ENCODE data around the gene MICAL3. TPM values are rescaled to one million over a fixed set of nuclear protein-coding genes. Genes with fewer than 3 reads are reported as not detected.
"Not testable (repeated sequence)": the region's sequence is repeated elsewhere in the genome, so short reads cannot be mapped to it uniquely, and the experiment has no call there.

The MICAL3 gene
- polyA plus RNA-seq, 3 donors from 2014 or later, result 1.1 to 2.3 TPM; not detected in 1

GRCh38 chr22:17880468-17880867 lies 143.9 kb downstream of the MICAL3 start:
- DNase-seq, result no peak
- Mint-ChIP-seq H3K27me3 (ENCODE audit: low read depth in 3 of 3) (peaks cover 0 to 3% (median 0%) of the 10 kb centered on the region in 3 donors), H3K27ac (no peak overlapping the region), H3K9me3 (peaks cover 0 to 1% (median 0%) of the 10 kb centered on the region in 6 donors), H3K4me3 (no peak overlapping the region), H3K36me3 (peaks cover 0 to 19% (median 4%) of the 10 kb centered on the region in 3 donors), H3K4me1 (no peaks in the 10 kb centered on the region)

- Mint-ChIP-seq H3K27ac (no peak overlapping the region), H3K4me1 (no peaks in the 10 kb centered on the region), H3K4me3 (no peak overlapping the region), H3K36me3 (peaks cover 0 to 16% (median 7%) of the 10 kb centered on the region in 3 donors), H3K9me3 (peaks cover 0 to 1% (median 0%) of the 10 kb centered on the region in 6 donors), H3K27me3 (ENCODE audit: low read depth in 3 of 3) (peaks cover 0 to 3% (median 0%) of the 10 kb centered on the region in 3 donors)
- no peak for DNase-seq
Observed at GRCh38 chr22:17880020-17880419, 144.3 kb downstream of the MICAL3 start.

DNA sequence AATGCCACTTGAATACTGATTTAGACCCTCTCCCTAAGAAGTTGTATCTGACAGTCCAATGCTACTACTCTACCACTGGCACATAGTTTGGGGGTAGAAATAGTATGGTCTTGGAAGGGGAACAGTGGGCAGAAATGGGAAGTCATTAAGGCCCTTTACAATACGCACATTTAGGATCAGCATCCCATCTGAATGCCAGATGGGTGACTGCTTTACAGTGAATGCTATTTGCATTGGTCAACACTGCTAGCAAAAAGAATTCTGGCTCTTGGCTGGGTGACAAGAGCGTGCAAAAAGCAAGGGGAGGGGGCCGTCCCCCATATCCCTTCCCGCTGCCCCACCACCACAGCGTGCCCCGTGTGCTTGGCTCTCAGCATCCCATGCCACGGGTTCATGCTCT lies 145.4 kb downstream of the MICAL3 start:
- DNase-seq, result no peak
- Mint-ChIP-seq H3K9me3 (peaks cover 0 to 1% (median 0%) of the 10 kb centered on the region in 6 donors), H3K36me3 (peaks cover 0 to 14% (median 7%) of the 10 kb centered on the region in 3 donors), H3K27me3 (ENCODE audit: low read depth in 3 of 3) (peaks cover 0 to 3% (median 0%) of the 10 kb centered on the region in 3 donors), H3K4me3 (no peak overlapping the region), H3K27ac (no peak overlapping the region), H3K4me1 (no peaks in the 10 kb centered on the region)

- H3K36me3 Mint-ChIP-seq, result peaks cover 0 to 14% (median 7%) of the 10 kb centered on the region in 3 donors
- no peak for DNase-seq
- no peak overlapping the region for H3K4me3 Mint-ChIP-seq
- H3K27me3 Mint-ChIP-seq (ENCODE audit: low read depth in 3 of 3), result peaks cover 0 to 3% (median 0%) of the 10 kb centered on the region in 3 donors
- H3K9me3 Mint-ChIP-seq, result peaks cover 0 to 1% (median 0%) of the 10 kb centered on the region in 6 donors
- no peaks in the 10 kb centered on the region for H3K4me1 Mint-ChIP-seq
- no peak overlapping the region for H3K27ac Mint-ChIP-seq
Observed at GRCh38 chr22:17878186-17878694, 146.1 kb downstream of the MICAL3 start.

DNA sequence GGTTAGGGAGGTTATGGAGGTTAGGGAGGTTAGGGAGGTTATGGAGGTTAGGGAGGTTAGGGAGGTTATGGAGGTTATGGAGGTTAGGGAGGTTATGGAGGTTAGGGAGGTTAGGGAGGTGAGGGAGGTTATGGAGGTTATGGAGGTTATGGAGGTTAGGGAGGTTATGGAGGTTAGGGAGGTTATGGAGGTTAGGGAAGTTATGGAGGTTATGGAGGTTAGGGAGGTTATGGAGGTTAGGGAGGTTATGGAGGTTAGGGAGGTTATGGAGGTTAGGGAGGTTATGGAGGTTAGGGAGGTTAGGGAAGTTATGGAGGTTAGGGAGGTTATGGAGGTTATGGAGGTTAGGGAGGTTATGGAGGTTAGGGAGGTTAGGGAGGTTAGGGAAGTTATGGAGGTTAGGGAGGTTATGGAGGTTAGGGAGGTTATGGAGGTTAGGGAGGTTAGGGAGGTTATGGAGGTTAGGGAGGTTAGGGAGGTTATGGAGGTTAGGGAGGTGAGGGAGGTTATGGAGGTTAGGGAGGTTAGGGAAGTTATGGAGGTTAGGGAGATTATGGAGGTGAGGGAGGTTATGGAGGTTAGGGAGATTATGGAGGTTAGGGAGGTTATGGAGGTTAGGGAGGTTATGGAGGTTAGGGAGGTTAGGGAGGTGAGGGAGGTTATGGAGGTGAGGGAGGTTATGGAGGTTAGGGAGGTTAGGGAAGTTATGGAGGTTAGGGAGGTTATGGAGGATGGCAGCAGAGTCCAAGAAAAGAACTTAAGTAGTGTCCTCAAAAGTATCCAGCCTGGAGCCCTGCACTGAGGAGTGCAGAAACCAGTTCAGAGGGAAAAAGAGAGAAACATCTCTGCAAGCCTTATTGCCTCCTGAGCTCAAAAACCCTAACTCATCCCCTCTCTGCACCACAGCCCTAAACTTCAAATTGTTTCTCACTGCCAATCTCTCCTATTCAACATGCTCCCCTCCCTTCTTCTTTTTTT lies 147.2 kb downstream of the MICAL3 start:
- H3K36me3 Mint-ChIP-seq; H3K27me3 Mint-ChIP-seq (ENCODE audit: low read depth in 3 of 3): not testable (repeated sequence)

DNA sequence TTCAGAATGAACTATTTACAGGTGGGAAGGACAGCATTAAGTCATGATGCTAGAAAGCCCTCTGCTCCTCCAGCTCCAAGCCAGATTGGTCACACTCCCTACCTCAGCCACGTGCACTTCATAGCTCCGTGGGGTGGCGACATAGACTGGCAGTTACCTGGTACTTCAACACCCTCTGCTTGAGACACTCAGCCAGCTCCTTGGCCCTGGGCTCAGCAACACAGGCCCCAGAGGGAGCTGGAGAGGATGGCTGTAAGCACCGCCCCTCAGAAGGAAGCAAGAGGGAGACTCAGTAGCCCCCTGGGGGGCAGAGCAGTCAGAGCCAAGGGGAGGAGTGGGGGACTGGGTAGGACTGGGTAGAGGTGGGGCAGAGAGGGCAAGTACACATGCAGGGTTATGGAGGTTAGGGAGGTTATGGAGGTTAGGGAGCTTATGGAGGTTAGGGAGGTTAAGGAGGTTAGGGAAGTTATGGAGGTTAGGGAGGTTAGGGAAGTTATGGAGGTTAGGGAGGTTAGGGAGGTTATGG lies 148.0 kb downstream of the MICAL3 start:
- H3K36me3 Mint-ChIP-seq, result peaks cover 0 to 10% (median 7%) of the 10 kb centered on the region in 3 donors
- no peak overlapping the region for H3K4me3 Mint-ChIP-seq
- no peak overlapping the region for H3K27ac Mint-ChIP-seq
- H3K4me1 Mint-ChIP-seq, result no peaks in the 10 kb centered on the region
- DNase-seq, result no peak
- peaks cover 0 to 3% (median 2%) of the 10 kb centered on the region in 3 donors for H3K27me3 Mint-ChIP-seq (ENCODE audit: low read depth in 3 of 3)
- H3K9me3 Mint-ChIP-seq, result peaks cover 0 to 1% (median 0%) of the 10 kb centered on the region in 6 donors

More for the DNA sequence above, 147.2 kb downstream of the MICAL3 start:
- not testable (repeated sequence) for DNase-seq, H3K27ac Mint-ChIP-seq, H3K9me3 Mint-ChIP-seq, H3K4me3 Mint-ChIP-seq, H3K4me1 Mint-ChIP-seq

DNA sequence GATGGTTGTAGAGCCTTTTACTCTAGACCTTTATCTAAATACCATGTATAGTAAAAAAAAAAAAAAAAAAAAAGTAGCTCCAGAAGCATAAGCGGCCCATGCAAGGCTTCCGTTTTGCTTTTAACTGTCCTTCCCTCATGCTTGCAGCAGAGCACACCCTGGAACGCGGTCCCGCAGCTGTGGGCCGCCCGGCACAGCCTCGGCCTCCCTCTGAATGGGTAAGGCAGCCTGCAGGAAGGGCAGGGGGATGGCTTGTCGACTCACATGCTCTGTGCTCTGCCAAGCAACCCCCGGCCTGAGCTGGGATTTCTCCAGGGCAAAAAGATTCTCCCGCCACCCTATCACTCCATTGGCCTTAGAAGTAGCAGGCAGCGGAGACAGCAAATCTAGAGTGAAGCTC lies 148.7 kb downstream of the MICAL3 start:
- Mint-ChIP-seq H3K4me3 (no peak overlapping the region), H3K36me3 (peaks cover 0 to 10% (median 7%) of the 10 kb centered on the region in 3 donors), H3K27me3 (ENCODE audit: low read depth in 3 of 3) (peaks cover 0 to 3% (median 2%) of the 10 kb centered on the region in 3 donors), H3K27ac (no peak overlapping the region), H3K4me1 (no peaks in the 10 kb centered on the region), H3K9me3 (peaks cover 0 to 1% (median 0%) of the 10 kb centered on the region in 6 donors)
- DNase-seq, result no peak

GRCh38 chr22:17875156-17875555 lies 149.2 kb downstream of the MICAL3 start:
- H3K4me3 Mint-ChIP-seq, result no peak overlapping the region
- H3K4me1 Mint-ChIP-seq, result no peaks in the 10 kb centered on the region
- peaks cover 0 to under 1% (median 0%) of the 10 kb centered on the region in 6 donors for H3K9me3 Mint-ChIP-seq
- peaks cover 0 to 3% (median 2%) of the 10 kb centered on the region in 3 donors for H3K27me3 Mint-ChIP-seq (ENCODE audit: low read depth in 3 of 3)
- H3K27ac Mint-ChIP-seq, result no peak overlapping the region
- DNase-seq, result no peak
- peaks cover 0 to 11% (median 3%) of the 10 kb centered on the region in 3 donors for H3K36me3 Mint-ChIP-seq

DNA sequence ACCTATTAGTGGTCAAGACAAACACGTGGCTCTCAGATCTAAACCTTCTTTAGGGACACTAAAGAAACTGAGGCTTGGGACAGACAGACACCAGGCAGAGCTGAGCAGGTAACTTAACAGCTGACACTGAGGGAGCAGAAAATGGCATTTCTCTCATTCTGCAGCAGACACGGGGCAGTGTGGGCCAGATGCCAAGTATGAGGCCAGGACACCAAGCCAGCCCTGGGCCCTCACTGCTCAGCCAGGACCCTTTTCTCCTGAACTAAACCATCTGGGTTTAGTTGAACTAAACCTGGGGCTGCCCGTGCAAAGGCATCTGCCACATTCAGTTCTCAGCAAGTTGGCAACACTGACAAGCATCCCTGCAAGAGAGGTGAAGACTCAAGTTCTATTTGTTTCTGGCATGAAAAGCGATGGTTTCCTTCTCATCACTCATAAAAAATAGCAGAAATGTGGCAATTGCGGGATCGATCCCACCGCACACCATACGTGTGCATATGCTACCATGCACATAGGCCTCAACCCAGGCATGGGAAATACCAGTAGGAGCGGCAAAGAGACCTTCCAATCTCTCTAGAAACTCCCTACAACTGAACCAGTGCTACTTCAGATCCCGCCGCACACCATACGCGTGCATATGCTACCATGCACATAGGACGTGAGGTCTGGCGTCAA lies 150.0 kb downstream of the MICAL3 start:
- Mint-ChIP-seq H3K36me3 (peaks cover 0 to 9% (median 5%) of the 10 kb centered on the region in 3 donors), H3K4me1 (no peaks in the 10 kb centered on the region), H3K9me3 (no peaks in the 10 kb centered on the region), H3K27ac (no peak overlapping the region), H3K27me3 (ENCODE audit: low read depth in 3 of 3) (peaks cover 0 to 3% (median 2%) of the 10 kb centered on the region in 3 donors), H3K4me3 (no peak overlapping the region)
- DNase-seq, result no peak

- Mint-ChIP-seq H3K27ac (no peak overlapping the region), H3K27me3 (ENCODE audit: low read depth in 3 of 3) (peaks cover 0 to 3% (median 2%) of the 10 kb centered on the region in 3 donors), H3K4me3 (no peak overlapping the region), H3K36me3 (peaks cover 0 to 8% (median 7%) of the 10 kb centered on the region in 3 donors), H3K4me1 (no peaks in the 10 kb centered on the region), H3K9me3 (no peaks in the 10 kb centered on the region)
- no peak for DNase-seq
Observed at GRCh38 chr22:17873804-17874203, 150.6 kb downstream of the MICAL3 start.

DNA sequence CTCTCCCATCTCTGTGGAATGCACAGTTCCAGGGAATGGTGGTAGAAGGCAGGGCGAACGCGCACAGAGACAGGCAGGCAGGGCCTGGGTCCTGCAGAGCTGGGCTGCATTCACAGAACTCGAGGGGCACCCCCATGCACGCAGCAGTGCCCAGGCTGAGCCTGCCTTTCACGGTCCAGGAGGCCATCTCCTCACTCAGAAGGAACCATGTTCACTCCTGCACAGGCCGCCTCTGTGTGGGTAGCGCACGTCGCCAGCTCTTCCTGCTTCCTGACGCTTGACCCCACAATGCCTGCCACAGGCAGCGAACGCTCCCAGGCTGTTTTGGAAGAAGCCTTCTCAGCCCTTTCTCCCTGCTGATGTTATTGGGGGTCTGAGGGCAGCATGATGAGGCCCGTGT lies 151.2 kb downstream of the MICAL3 start:
- Mint-ChIP-seq H3K27ac (no peak overlapping the region), H3K36me3 (peaks cover 0 to 8% (median 7%) of the 10 kb centered on the region in 3 donors), H3K9me3 (no peaks in the 10 kb centered on the region), H3K4me3 (no peak overlapping the region), H3K27me3 (ENCODE audit: low read depth in 3 of 3) (peaks cover 0 to 3% (median 2%) of the 10 kb centered on the region in 3 donors), H3K4me1 (no peaks in the 10 kb centered on the region)
- DNase-seq, result no peak

- Mint-ChIP-seq H3K27ac (no peak overlapping the region), H3K27me3 (ENCODE audit: low read depth in 3 of 3) (peaks cover 0 to 5% (median 0%) of the 10 kb centered on the region in 3 donors), H3K4me3 (no peak overlapping the region), H3K9me3 (no peaks in the 10 kb centered on the region), H3K36me3 (peaks cover 0 to 8% (median 7%) of the 10 kb centered on the region in 3 donors), H3K4me1 (peaks cover 3 to 6% of the 10 kb centered on the region in 2 donors)
- DNase-seq, result no peak
Observed at GRCh38 chr22:17872471-17872870, 151.9 kb downstream of the MICAL3 start.

DNA sequence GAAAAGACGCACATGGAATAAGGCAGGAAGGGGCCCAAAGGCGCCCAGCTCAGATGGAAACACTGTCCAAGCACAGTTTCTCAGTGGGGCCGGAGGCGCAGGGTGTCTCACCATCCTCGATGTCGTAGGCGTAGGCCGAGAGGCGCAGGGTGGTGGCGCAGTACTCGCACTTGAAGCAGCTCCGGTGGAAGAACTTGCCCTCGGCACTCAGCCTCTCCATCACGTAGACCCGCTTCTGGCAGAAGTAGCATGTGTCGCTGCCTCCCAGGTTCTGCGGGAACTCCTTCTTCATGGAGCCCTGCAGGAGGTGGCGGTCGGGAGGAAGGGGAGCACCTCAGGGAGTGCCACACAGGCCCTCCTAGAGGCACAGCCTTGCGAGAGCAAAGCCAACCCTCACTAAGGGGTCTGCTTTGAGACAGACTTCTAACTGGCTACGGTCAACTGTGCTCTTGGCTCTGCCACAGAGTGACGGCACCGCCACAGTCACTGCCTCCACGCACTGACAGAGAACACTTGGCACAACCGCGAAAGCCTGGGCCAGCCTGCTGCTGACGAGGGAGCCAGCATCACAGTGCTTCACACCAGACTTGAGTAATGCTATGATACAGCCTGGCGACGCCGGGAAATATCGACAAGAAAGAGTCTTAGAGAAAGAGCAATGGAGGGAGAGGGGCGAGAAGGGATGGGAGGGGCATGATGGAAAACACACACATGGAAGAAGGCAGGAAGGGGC lies 152.5 kb downstream of the MICAL3 start:
- Mint-ChIP-seq H3K36me3 (peaks cover 0 to 8% (median 7%) of the 10 kb centered on the region in 3 donors), H3K9me3 (no peaks in the 10 kb centered on the region), H3K4me3 (no peak overlapping the region), H3K27ac (no peak overlapping the region), H3K4me1 (peaks cover 9 to 11% of the 10 kb centered on the region in 2 donors), H3K27me3 (ENCODE audit: low read depth in 3 of 3) (peaks cover 0 to 6% (median 0%) of the 10 kb centered on the region in 3 donors)
- DNase-seq, result no peak
